NCI-H510A (cell line): ENCODE data around the gene ANO4.
A peak's percentile ranks its signal among the peaks of the same experiment; 100 is the strongest.
"Not testable (repeated sequence)": the region's sequence is repeated elsewhere in the genome, so short reads cannot be mapped to it uniquely, and the experiment has no call there.

Experiments used
- DNase-seq: peaks from one replicate; lab custom pipeline; 2025; lab: John Stamatoyannopoulos, UW

Gene ANO4

DNA sequence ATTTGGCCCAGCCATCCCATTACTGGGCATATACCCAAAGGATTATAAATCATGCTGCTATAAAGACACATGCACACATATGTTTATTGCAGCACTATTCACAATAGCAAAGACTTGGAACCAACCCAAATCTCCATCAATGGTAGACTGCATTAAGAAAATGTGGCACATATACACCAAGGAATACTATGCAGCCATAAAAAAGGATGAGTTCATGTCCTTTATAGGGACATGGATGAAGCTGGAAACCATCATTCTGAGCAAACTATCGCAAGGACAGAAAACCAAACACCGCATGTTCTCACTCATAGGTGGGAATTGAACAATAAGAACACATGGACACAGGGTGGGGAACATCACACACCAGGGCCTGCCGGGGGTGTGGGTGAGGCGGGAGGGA lies 295.6 kb downstream of the ANO4 start:
- not testable (repeated sequence) for DNase-seq

- DNase-seq = peak; percentile 48
These were observed 303.4 kb downstream of the ANO4 start for GRCh38 chr12:101097829-101098580.

GRCh38 chr12:101107032-101107763 lies 312.6 kb downstream of the ANO4 start:
- DNase-seq = no peak

- no peak for DNase-seq
These were observed 313.6 kb downstream of the ANO4 start for GRCh38 chr12:101108130-101108529.

- DNase-seq = no peak
These were observed 316.3 kb downstream of the ANO4 start for GRCh38 chr12:101110866-101111265.

GRCh38 chr12:101111441-101111840 lies 316.9 kb downstream of the ANO4 start:
- no peak for DNase-seq

DNA sequence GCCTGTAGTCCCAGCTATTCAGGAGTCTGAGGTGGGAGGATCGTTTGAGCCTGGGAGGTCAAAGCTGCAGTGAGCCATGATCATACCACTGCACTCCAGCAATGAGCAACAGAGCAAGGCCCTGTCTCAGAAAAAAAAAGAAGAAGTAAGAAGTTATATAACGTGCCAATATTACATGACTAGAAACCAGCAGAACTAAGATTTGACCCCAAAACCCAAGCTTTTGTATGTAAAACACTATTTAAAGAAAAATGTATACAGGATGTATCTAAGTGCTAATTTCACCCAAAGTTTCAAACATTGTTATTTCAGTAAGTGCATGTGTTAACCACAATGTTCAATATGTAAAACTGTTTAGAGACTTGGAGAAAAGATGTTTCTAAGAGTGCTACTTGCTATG lies 320.8 kb downstream of the ANO4 start:
- no peak for DNase-seq

DNA sequence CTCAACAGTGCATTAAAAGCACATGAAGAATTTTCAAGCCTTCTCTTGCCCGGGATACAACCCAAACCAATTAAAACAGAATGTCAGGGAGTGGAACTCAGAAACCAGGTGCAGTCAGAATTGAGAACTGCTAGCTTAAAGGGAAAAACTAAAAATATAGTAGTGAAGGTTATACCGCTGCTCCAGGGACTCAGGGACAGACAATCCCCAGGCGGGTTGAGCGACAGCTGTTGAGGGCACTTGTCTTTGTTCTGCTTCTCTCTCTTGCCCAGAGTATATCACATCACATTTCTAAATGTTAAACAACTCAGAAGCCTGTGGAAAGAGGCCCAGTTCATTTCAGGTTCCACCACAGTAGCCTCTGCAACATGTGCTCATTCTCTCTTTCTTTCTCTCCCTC lies 322.3 kb downstream of the ANO4 start:
- DNase-seq = no peak

GRCh38 chr12:101117842-101118241 lies 323.3 kb downstream of the ANO4 start:
- no peak for DNase-seq

DNA sequence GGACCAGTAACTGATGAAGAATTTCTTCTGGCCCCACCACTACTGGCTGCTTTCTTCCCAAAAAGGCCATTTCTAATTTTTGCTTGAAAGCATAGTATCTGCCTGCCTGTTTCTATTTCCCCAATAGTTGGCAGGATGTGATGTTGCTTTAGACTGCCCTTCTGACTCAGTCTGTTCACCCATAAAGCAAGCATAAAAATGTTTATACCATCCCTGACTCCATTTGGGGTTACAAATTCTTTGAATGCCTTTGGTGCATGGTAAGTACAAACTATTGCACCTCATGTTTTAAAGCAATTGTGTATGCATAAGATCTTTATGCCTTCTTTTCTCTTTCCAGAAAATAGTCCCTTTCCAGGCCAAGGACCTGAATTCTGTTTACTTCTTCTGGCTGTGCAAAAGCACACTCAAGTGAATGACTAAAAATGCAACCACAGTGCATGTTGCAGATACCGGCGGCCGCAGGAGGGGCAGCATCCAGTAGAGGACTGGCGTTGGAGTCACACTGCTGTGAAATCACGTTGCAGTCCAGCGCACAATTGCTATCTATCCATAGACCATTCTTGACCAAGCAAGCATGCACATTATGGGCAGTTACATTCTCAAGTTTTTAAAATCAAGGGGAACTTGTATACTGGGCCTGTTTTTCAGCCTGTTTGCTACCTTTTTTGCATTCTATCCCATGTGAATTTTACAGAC lies 333.1 kb downstream of the ANO4 start:
- DNase-seq = no peak

GRCh38 chr12:101145777-101146431 lies 351.3 kb downstream of the ANO4 start:
- not testable (repeated sequence) for DNase-seq

GRCh38 chr12:101165319-101165718 lies 370.7 kb downstream of the ANO4 start:
- DNase-seq = no peak

DNA sequence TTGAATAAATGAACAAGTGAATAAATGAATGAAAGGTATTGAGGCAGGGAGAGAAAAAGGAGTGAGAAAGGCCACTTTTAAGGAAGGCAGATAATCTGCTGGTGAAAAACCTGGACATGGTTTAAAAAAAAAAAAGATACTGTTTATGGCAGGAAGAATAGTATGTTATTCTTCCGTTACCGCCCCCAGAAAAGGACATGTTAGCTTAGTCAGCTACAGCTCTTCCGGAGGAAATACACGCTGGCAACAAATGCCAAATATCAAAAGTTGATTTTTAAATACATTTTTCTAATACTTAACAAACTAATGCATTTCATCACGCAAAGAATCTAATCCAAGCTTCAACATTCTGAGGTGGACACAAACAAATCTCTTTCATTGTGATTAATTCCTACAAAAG lies 372.3 kb downstream of the ANO4 start:
- no peak for DNase-seq

DNA sequence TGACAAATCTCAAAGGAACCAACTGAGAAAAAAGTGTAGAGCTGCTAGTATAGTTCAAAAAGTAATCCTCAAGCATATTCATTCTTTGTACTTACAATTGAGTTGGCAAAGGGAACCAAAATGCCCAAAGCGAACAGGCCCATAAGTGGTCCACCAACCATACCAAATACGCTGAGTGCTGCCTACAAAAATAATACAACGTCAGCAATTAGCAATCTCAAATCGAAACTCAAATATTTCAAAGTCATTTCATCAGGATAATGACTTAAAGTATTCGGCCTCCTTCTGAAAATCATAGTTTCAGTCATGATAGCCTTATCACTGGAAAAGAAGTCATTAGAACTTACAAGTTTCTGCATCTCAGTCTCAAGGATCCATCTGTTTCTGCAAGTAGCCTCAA lies 373.4 kb downstream of the ANO4 start:
- DNase-seq = no peak

DNA sequence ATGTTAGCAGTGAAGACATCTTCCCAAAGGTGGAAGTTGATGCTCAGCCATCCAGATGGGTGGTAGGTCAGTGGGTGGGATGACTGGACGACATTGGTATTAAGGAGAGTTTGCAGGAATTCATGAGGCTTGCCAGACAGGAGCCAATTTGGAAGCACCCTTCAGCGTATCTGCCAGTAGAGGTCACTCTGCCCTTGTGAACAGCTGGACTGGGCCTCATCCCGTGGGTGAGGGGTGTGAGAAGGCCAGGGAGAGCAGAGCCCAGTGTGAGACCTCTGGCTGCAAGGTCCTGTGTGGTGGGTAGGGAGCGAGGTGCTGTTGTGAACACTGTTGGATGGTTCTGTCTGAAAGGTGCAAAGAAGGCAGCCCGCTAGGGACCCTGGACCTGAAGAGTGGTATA lies 377.7 kb downstream of the ANO4 start:
- DNase-seq = no peak

DNA sequence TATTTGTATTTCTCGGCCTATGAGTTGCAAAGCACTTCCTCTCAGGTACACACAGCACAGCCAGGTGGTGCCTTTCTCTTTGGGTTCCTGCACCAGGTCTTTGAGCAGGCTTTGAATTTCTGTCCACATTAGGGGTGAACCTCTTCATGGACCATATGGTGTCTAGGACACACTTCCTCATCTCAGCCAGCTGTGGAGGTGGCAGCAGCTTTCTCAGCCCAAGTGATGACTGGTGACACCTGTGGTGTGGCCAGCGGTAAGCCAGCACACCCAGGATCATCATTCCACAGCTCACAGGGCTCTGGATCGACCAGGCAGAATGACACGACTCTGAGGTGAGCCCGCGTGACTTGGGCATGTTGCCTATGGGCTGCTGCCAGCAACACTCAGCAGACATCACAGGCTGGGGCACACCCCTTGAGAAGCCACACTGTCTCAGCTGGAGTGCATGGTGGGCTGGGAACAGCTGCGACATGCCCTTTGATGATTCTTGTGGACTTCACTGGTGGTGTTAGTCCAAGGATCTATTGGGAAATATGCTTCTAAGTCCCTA lies 378.7 kb downstream of the ANO4 start:
- DNase-seq = no peak

DNA sequence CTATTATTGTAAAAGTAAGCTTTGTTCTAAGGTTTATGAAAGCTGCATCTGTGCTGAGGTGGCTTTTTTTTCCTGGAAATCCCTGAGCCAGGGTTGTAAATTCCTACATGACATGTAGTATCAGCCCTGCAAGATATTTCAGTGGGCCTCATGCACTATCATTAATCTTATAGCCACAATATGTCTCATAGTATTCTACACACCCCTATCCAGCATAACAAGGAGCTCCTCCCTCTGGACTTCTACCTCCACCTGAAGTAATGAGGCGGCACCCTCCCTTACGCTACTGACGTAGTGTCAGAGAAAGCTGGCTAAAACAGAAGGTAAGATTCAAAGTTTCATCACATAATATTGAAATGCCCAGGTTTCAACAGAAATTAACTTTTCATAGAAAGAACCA lies 380.0 kb downstream of the ANO4 start:
- DNase-seq = no peak
